Liver (tissue), 9 donors: ENCODE results near the gene GABARAPL2. TPM values are rescaled to one million over a fixed set of nuclear protein-coding genes. Genes with fewer than 3 reads are reported as not detected.

Experiments used
- DNase-seq: peaks from one replicate; pipeline ENCODE4 v3.0.0-alpha.2; 2017; ENCODE audit warnings: low spot score
- H3K27ac ChIP-seq, 2 donors: one replicate each; pipeline ENCODE4 v1.7.0; 2013; ENCODE audit warnings: inconsistent platforms in 2 of 2, low read length in 2 of 2, control low read depth in 1 of 2, low read depth in 1 of 2, mild to moderate bottlenecking in 1 of 2
- H3K27me3 ChIP-seq, 4 donors: one replicate each; pipeline versions ENCODE4 v1.6.1 to v1.7.0; 2013; ENCODE audit warnings: low read length in 3 of 4, inconsistent platforms in 1 of 4, mild to moderate bottlenecking in 1 of 4, moderate library complexity in 1 of 4; ENCODE audit not compliant: control insufficient read depth in 4 of 4, insufficient read depth in 4 of 4
- H3K36me3 ChIP-seq, 4 donors: one replicate each; pipeline versions ENCODE4 v1.6.1 to v1.7.0; 2013; ENCODE audit warnings: low read length in 3 of 4, mild to moderate bottlenecking in 3 of 4, low read depth in 1 of 4, moderate library complexity in 1 of 4; ENCODE audit not compliant: control insufficient read depth in 4 of 4, insufficient read depth in 3 of 4
- H3K4me1 ChIP-seq, 4 donors: one replicate each; pipeline versions ENCODE4 v1.6.1 to v1.7.0; 2013; ENCODE audit warnings: low read length in 3 of 4, mild to moderate bottlenecking in 3 of 4, moderate library complexity in 1 of 4; ENCODE audit not compliant: control insufficient read depth in 4 of 4, insufficient read depth in 4 of 4
- H3K4me3 ChIP-seq, 3 donors: one replicate each; pipeline versions ENCODE4 v1.6.1 to v1.7.0; 2013; ENCODE audit warnings: low read length in 3 of 3, control low read depth in 1 of 3, low read depth in 1 of 3, mild to moderate bottlenecking in 1 of 3
- H3K9ac ChIP-seq, 2 donors: one replicate each; pipeline ENCODE4 v1.7.0; 2013; ENCODE audit warnings: low read length in 2 of 2, mild to moderate bottlenecking in 2 of 2, moderate library complexity in 2 of 2, control low read depth in 1 of 2, low read depth in 1 of 2
- H3K9me3 ChIP-seq, 4 donors: one replicate each; pipeline versions ENCODE4 v1.6.1 to v1.7.0; 2013; ENCODE audit warnings: low read length in 3 of 4; ENCODE audit not compliant: control insufficient read depth in 4 of 4
- ATF3 ChIP-seq: IDR thresholded peaks from 2 replicates; pipeline ENCODE4 v1.6.1; 2016; ENCODE audit warnings: antibody characterized with exemption
- CTCF ChIP-seq: fragments of 150-350 bp; IDR thresholded peaks from 2 replicates; pipeline ENCODE4 v1.5.1; 2017; ENCODE audit warnings: improper control_type of control experiment, low read depth, low read length; ENCODE audit not compliant: missing input control
- EGR1 ChIP-seq, 2 donors: IDR thresholded peaks; 2 replicates each; pipeline ENCODE4 v1.6.1; 2016 to 2018; ENCODE audit warnings: antibody characterized with exemption in 2 of 2, low read depth in 2 of 2
- FOXA1 ChIP-seq: IDR thresholded peaks from 2 replicates; pipeline ENCODE4 v1.6.1; 2016; ENCODE audit warnings: antibody characterized with exemption
- FOXA2 ChIP-seq: IDR thresholded peaks from 2 replicates; pipeline ENCODE4 v1.6.1; 2016; ENCODE audit warnings: antibody characterized with exemption
- GABPA ChIP-seq, 2 donors: IDR thresholded peaks in 1 of 2; conservative IDR thresholded peaks in 1 of 2; 2 replicates each; pipeline ENCODE4 v1.6.1; 2016; ENCODE audit warnings: antibody characterized with exemption in 2 of 2, mild to moderate bottlenecking in 1 of 2, moderate library complexity in 1 of 2
- HNF4A ChIP-seq, 2 donors: conservative IDR thresholded peaks; 2 replicates each; pipeline ENCODE4 v1.6.1; 2016; ENCODE audit warnings: antibody characterized with exemption in 2 of 2, mild to moderate bottlenecking in 2 of 2
- HNF4G ChIP-seq: IDR thresholded peaks from 2 replicates; pipeline ENCODE4 v1.6.1; 2016; ENCODE audit warnings: antibody characterized with exemption
- JUND ChIP-seq, 2 donors: IDR thresholded peaks; 2 replicates each; pipeline ENCODE4 v1.6.1; 2016; ENCODE audit warnings: antibody characterized with exemption in 2 of 2
- MAX ChIP-seq: IDR thresholded peaks from 2 replicates; pipeline ENCODE4 v1.6.1; 2016; ENCODE audit warnings: antibody characterized with exemption
- NR2F2 ChIP-seq: IDR thresholded peaks from 2 replicates; pipeline ENCODE4 v1.6.1; 2016; ENCODE audit warnings: antibody characterized with exemption
- RAD21 ChIP-seq, 2 donors: IDR thresholded peaks; 2 replicates each; pipeline ENCODE4 v1.6.1; 2016; ENCODE audit warnings: antibody characterized with exemption in 2 of 2, mild to moderate bottlenecking in 2 of 2
- REST ChIP-seq: IDR thresholded peaks from 2 replicates; pipeline ENCODE4 v1.6.1; 2016; ENCODE audit warnings: antibody characterized with exemption, mild to moderate bottlenecking
- SP1 ChIP-seq: IDR thresholded peaks from 2 replicates; pipeline ENCODE4 v1.6.1; 2018; ENCODE audit warnings: antibody characterized with exemption, mild to moderate bottlenecking
- TAF1 ChIP-seq: conservative IDR thresholded peaks from 2 replicates; pipeline ENCODE4 v1.6.1; 2016; ENCODE audit warnings: antibody characterized with exemption, mild to moderate bottlenecking
- YY1 ChIP-seq: IDR thresholded peaks from 2 replicates; pipeline ENCODE4 v1.6.1; 2016; ENCODE audit warnings: antibody characterized with exemption, mild to moderate bottlenecking
- ZBTB33 ChIP-seq: IDR thresholded peaks from 2 replicates; pipeline ENCODE4 v1.6.1; 2016; ENCODE audit warnings: antibody characterized with exemption
- WGBS: extraction: QIAGEN DNeasy Blood & Tissue Kit; methylation state at CpG from one replicate; pipeline ENCODE4 v1.1.7; 2013; 5-methylcytosine and 5-hydroxymethylcytosine counted together
- polyA plus RNA-seq, 2 donors: library from polyadenylated mRNA; stranded (reverse) in 1 of 2; unstranded in 1 of 2; fragments of 200-250 nt in 1 of 2; fragments of >200 nt in 1 of 2; fragmentation: Nextera tagmentation in 1 of 2; extraction: Ambion mirVana in 1 of 2; gene quantifications; one replicate each; pipeline versions ENCODE4 v1.2.1 to v1.2.3, GENCODE V29; 2013 to 2015
- total RNA-seq, 2 donors: library from RNA; depleted of rRNA; stranded (reverse); fragments of >200 nt; gene quantifications; one replicate each; pipeline ENCODE4 v1.2.3, GENCODE V29; 2014
- donor health status: healthy.
- donor health status: healthy.
- donor health status: healthy.
- donor health status: healthy.
- donor health status: healthy.

GABARAPL2 gene
- total and polyA plus RNA-seq, 4 donors = 26.5 to 123 (median 61.5) TPM

- TF ChIP-seq HNF4G (no peak), ATF3 (no peak), JUND (IDR thresholded peaks at IDR 0.05) (no peak)
These were observed 37.1 kb downstream of the GABARAPL2 start (continued) for GRCh38 chr16:75603241-75603640.

- Histone ChIP-seq H3K4me1 (no peaks in the 10 kb centered on the region), H3K9me3 (no peaks in the 10 kb centered on the region), H3K36me3 (peaks cover 6 to 54% (median 46%) of the 10 kb centered on the region in 4 donors), H3K4me3 (no peak overlapping the region), H3K27ac (no peak overlapping the region), H3K27me3 (no peaks in the 10 kb centered on the region), H3K9ac (no peak overlapping the region)
- DNase-seq = no peak
- 98% methylated on average over 1 of the region's 1 CpG for WGBS
- TF ChIP-seq JUND (IDR thresholded peaks at IDR 0.05) (no peak), RAD21 (IDR thresholded peaks at IDR 0.05) (no peak), HNF4A (conservative IDR thresholded peaks at IDR 0.05) (no peak), TAF1 (no peak), YY1 (no peak), ATF3 (no peak)
These were observed 40.3 kb downstream of the GABARAPL2 start for GRCh38 chr16:75606507-75606906.

GRCh38 chr16:75614066-75614897 is 48.1 kb downstream of the GABARAPL2 start:
- no peak for TF ChIP-seq REST
- no peak for TF ChIP-seq FOXA1
- TF ChIP-seq FOXA2 = no peak
- TF ChIP-seq MAX = no peak
- no peak for TF ChIP-seq CTCF
- no peak for TF ChIP-seq GABPA (IDR thresholded peaks at IDR 0.05 in 1 of 2, conservative IDR thresholded peaks at IDR 0.05 in 1 of 2)
- no peak for TF ChIP-seq SP1
- no peak for TF ChIP-seq RAD21 (IDR thresholded peaks at IDR 0.05)
- no peak for TF ChIP-seq ATF3
- no peak for TF ChIP-seq EGR1 (IDR thresholded peaks at IDR 0.05; ENCODE audit: low read depth in 2 of 2)
- TF ChIP-seq NR2F2 = no peak
- TF ChIP-seq TAF1 = no peak
- no peak for TF ChIP-seq ZBTB33
- no peaks in the 10 kb centered on the region for H3K9me3 ChIP-seq
- 98% methylated on average over 4 of the region's 4 CpGs for WGBS
- no peaks in the 10 kb centered on the region for H3K4me1 ChIP-seq
- no peak overlapping the region for H3K27ac ChIP-seq
- H3K27me3 ChIP-seq = no peaks in the 10 kb centered on the region
- peaks cover 6 to 56% (median 34%) of the 10 kb centered on the region in 4 donors for H3K36me3 ChIP-seq
- no peak overlapping the region for H3K9ac ChIP-seq
- DNase-seq = no peak
- H3K4me3 ChIP-seq = no peak overlapping the region
